GM23338 (cell line): Measurements from ENCODE around the gene EPHA3. TPM values are rescaled to one million over a fixed set of nuclear protein-coding genes. Genes with fewer than 3 reads are reported as not detected.

Experiments used
- ATAC-seq: fragments of 200-7000 bp; cut with Tn5 transposase; 3 replicates; pipeline ENCODE4 v1.9.1; 2020
- DNase-seq: peaks from one replicate; pipeline ENCODE4 v3.0.0-alpha.2; 2015; ENCODE audit warnings: low spot score
- H2AFZ ChIP-seq: fragments of 200-600 bp; sonication (generic); 2 replicates; pipeline ENCODE4 v1.8.0; 2016; ENCODE audit warnings: antibody characterized with exemption, mild to moderate bottlenecking, moderate library complexity
- H3F3A ChIP-seq: fragments of 200-600 bp; sonication (generic); replicated peaks from 2 replicates; pipeline ENCODE4 v1.8.0; 2017; ENCODE audit warnings: antibody characterized with exemption, mixed run types, low read depth
- H3K27ac ChIP-seq: fragments of 200-600 bp; sonication (generic); 2 replicates; pipeline ENCODE4 v1.6.1; 2016; ENCODE audit warnings: low read depth
- H3K27me3 ChIP-seq: fragments of 200-600 bp; sonication (generic); 2 replicates; pipeline ENCODE4 v1.8.0; 2016; ENCODE audit warnings: mild to moderate bottlenecking, mixed run types, moderate library complexity; ENCODE audit not compliant: insufficient read depth
- H3K36me3 ChIP-seq: fragments of 200-600 bp; sonication (generic); 2 replicates; pipeline ENCODE4 v1.8.0; 2016; ENCODE audit warnings: mild to moderate bottlenecking; ENCODE audit not compliant: insufficient read depth
- H3K4me1 ChIP-seq: fragments of 200-600 bp; sonication (generic); 2 replicates; pipeline ENCODE4 v1.8.0; 2016; ENCODE audit warnings: mild to moderate bottlenecking, moderate library complexity; ENCODE audit not compliant: insufficient read depth
- H3K4me2 ChIP-seq: fragments of 200-600 bp; sonication (generic); 2 replicates; pipeline ENCODE4 v1.7.1; 2017; ENCODE audit warnings: mixed run types
- H3K4me3 ChIP-seq: fragments of 200-600 bp; sonication (generic); 2 replicates; pipeline ENCODE4 v1.6.1; 2016; ENCODE audit warnings: mixed run types
- H3K79me2 ChIP-seq: fragments of 200-600 bp; sonication (generic); replicated peaks from 2 replicates; pipeline ENCODE4 v1.8.0; 2017; ENCODE audit warnings: mild to moderate bottlenecking; ENCODE audit not compliant: insufficient read depth
- H3K9me2 ChIP-seq: fragments of 200-600 bp; sonication (generic); 2 replicates; pipeline ENCODE4 v1.8.0; 2017; ENCODE audit not compliant: insufficient read depth
- H4K20me1 ChIP-seq: fragments of 200-600 bp; sonication (generic); replicated peaks from 2 replicates; pipeline ENCODE4 v1.8.0; 2017; ENCODE audit warnings: mild to moderate bottlenecking; ENCODE audit not compliant: insufficient read depth
- H3K27ac Mint-ChIP-seq: 2 replicates; pipeline ENCODE4 v1.8.0; 2020; ENCODE audit warnings: inconsistent platforms, mild to moderate bottlenecking, moderate library complexity, mixed read lengths
- H3K27me3 Mint-ChIP-seq: 3 replicates; pipeline ENCODE4 v1.8.0; 2022; ENCODE audit warnings: low read depth, mild to moderate bottlenecking, moderate library complexity, mixed read lengths, inconsistent platforms; ENCODE audit not compliant: insufficient read depth, poor library complexity
- H3K36me3 Mint-ChIP-seq: 3 replicates; pipeline ENCODE4 v1.8.0; 2021; ENCODE audit warnings: low read depth, mild to moderate bottlenecking, inconsistent platforms, moderate library complexity, mixed read lengths
- H3K4me1 Mint-ChIP-seq: 3 replicates; pipeline ENCODE4 v1.8.0; 2020; ENCODE audit warnings: mild to moderate bottlenecking, inconsistent platforms, mixed read lengths
- H3K4me3 Mint-ChIP-seq: 3 replicates; pipeline ENCODE4 v1.8.0; 2021; ENCODE audit warnings: moderate library complexity, mild to moderate bottlenecking, inconsistent platforms, mixed read lengths
- H3K9me3 Mint-ChIP-seq: 3 replicates; pipeline ENCODE4 v1.8.0; 2020; ENCODE audit warnings: moderate library complexity, mild to moderate bottlenecking, inconsistent platforms, mixed read lengths
- CREB1 ChIP-seq: fragments of 250-450 bp; sonication (Bioruptor Pico); IDR thresholded peaks from 2 replicates; pipeline ENCODE4 v1.5.0; 2020; ENCODE audit warnings: low read depth, mild to moderate bottlenecking, moderate library complexity
- CTCF ChIP-seq, 2 experiments: fragments of 200-600 bp in 1 of 2; sonication (generic) in 1 of 2; conservative IDR thresholded peaks; 2 replicates each; pipeline versions ENCODE4 v1.5.1 to v1.6.1; 2016 to 2017; ENCODE audit warnings: antibody characterized with exemption in 2 of 2, low read depth in 2 of 2, mild to moderate bottlenecking in 2 of 2, moderate library complexity in 1 of 2
- ETS1 ChIP-seq: IDR thresholded peaks from 2 replicates; pipeline ENCODE4 v1.6.1; 2016; ENCODE audit warnings: antibody characterized with exemption
- EZH2 ChIP-seq: fragments of 200-600 bp; sonication (generic); IDR thresholded peaks from one replicate; pipeline ENCODE4 v1.8.0; 2017; ENCODE audit warnings: antibody characterized with exemption, mild to moderate bottlenecking, low read depth; ENCODE audit not compliant: unreplicated experiment
- EZH2phosphoT487 ChIP-seq: fragments of 200-600 bp; sonication (generic); IDR thresholded peaks from one replicate; pipeline ENCODE4 v1.8.1; 2018; ENCODE audit warnings: antibody characterized with exemption; ENCODE audit not compliant: unreplicated experiment
- JUNB ChIP-seq: IDR thresholded peaks from one replicate; pipeline ENCODE4 v1.6.1; 2016; ENCODE audit warnings: antibody characterized with exemption; ENCODE audit not compliant: unreplicated experiment
- NANOG ChIP-seq: IDR thresholded peaks from 2 replicates; pipeline ENCODE4 v1.6.1; 2016; ENCODE audit warnings: antibody characterized with exemption, borderline replicate concordance
- POLR2AphosphoS5 ChIP-seq: IDR thresholded peaks from 2 replicates; pipeline ENCODE4 v1.6.1; 2016; ENCODE audit warnings: antibody characterized with exemption, low read depth
- STAT1 ChIP-seq: IDR thresholded peaks from one replicate; pipeline ENCODE4 v1.6.1; 2016; ENCODE audit warnings: antibody characterized with exemption; ENCODE audit not compliant: unreplicated experiment
- ZNF114 ChIP-seq: fragments of 250-450 bp; sonication (Bioruptor Pico); IDR thresholded peaks from 2 replicates; pipeline ENCODE4 v1.5.0; 2020; ENCODE audit warnings: mild to moderate bottlenecking, moderate library complexity
- ZNF331 ChIP-seq: fragments of 250-450 bp; sonication (Bioruptor Pico); IDR thresholded peaks from 2 replicates; pipeline ENCODE4 v1.5.0; 2020; ENCODE audit warnings: low read depth, mild to moderate bottlenecking, moderate library complexity
- ZNF462 ChIP-seq: fragments of 250-450 bp; sonication (Bioruptor Pico); IDR thresholded peaks from 2 replicates; pipeline ENCODE4 v1.5.0; 2020; ENCODE audit warnings: mild to moderate bottlenecking, moderate library complexity
- polyA plus RNA-seq: library from polyadenylated mRNA; unstranded; fragments of >200 nt; fragmentation: Nextera tagmentation; extraction: Ambion mirVana; gene quantifications from 2 replicates; pipeline ENCODE4 v1.2.1, GENCODE V29; 2016
- total RNA-seq: library from RNA; depleted of rRNA; stranded (reverse); fragments of >200 nt; shearing (Covaris generic); gene quantifications from 2 replicates; pipeline ENCODE4 v1.2.3, GENCODE V29; 2014
- TF ChIP-seq, protein P1 (sequence below): IDR thresholded peaks from one replicate; pipeline ENCODE4 v1.6.1; 2018; ENCODE audit warnings: antibody characterized with exemption; ENCODE audit not compliant: unreplicated experiment

Gene EPHA3
- total and polyA plus RNA-seq, 2 experiments from 2014 or later: 0.05 to 0.21 TPM

DNA sequence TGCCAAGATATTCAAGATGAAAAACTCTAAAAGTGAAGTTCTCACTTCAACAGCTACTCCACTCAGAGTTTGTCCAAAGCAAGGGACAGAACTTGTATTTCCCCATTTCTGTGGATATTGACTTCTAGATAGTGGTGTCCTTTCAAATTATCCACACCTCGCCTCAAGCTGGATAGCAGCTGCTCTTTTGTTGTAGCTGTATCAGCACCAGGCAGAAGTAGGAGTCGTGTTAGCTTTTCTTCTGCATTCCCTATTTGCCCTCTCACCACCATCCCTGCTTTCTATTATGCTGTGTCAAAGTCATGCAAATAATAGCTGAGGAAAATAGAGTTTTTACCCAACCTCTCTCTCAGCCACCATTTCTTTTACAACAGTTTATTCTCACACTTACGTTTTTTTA is 303.8 kb downstream of the EPHA3 start:
- no peaks in the 10 kb centered on the region for H3K27me3 Mint-ChIP-seq
- peaks cover 34% of the 10 kb centered on the region for H3K4me1 Mint-ChIP-seq
- no peaks in the 10 kb centered on the region for H3K27me3 ChIP-seq
- no peak overlapping the region for H3K27ac ChIP-seq
- no peaks in the 10 kb centered on the region for H3K36me3 Mint-ChIP-seq
- H3K4me1 ChIP-seq: peaks cover 3% of the 10 kb centered on the region; the same call in 1 of the 2 replicates
- H3K9me2 ChIP-seq: no peaks in the 10 kb centered on the region
- no peaks in the 10 kb centered on the region for H3K36me3 ChIP-seq
- peak; percentile 75 for ATAC-seq
- TF ChIP-seq POLR2AphosphoS5 (no peak), EZH2 (no peak), EZH2phosphoT487 (no peak), ZNF114 (CRISPR knock-in tag) (no peak), STAT1 (no peak), CREB1 (CRISPR knock-in tag) (no peak), ZNF331 (no peak), NANOG (no peak), CTCF (conservative IDR thresholded peaks at IDR 0.05; ENCODE audit: low read depth in 2 of 2) (no peak), JUNB (no peak), ZNF462 (CRISPR knock-in tag) (no peak), ETS1 (no peak)
- TF ChIP-seq, protein P1, sequence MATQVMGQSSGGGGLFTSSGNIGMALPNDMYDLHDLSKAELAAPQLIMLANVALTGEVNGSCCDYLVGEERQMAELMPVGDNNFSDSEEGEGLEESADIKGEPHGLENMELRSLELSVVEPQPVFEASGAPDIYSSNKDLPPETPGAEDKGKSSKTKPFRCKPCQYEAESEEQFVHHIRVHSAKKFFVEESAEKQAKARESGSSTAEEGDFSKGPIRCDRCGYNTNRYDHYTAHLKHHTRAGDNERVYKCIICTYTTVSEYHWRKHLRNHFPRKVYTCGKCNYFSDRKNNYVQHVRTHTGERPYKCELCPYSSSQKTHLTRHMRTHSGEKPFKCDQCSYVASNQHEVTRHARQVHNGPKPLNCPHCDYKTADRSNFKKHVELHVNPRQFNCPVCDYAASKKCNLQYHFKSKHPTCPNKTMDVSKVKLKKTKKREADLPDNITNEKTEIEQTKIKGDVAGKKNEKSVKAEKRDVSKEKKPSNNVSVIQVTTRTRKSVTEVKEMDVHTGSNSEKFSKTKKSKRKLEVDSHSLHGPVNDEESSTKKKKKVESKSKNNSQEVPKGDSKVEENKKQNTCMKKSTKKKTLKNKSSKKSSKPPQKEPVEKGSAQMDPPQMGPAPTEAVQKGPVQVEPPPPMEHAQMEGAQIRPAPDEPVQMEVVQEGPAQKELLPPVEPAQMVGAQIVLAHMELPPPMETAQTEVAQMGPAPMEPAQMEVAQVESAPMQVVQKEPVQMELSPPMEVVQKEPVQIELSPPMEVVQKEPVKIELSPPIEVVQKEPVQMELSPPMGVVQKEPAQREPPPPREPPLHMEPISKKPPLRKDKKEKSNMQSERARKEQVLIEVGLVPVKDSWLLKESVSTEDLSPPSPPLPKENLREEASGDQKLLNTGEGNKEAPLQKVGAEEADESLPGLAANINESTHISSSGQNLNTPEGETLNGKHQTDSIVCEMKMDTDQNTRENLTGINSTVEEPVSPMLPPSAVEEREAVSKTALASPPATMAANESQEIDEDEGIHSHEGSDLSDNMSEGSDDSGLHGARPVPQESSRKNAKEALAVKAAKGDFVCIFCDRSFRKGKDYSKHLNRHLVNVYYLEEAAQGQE: no peak
- no peaks in the 10 kb centered on the region for H3K9me3 Mint-ChIP-seq
- H2AFZ ChIP-seq: peak overlapping the region; percentile 6; the same call in 1 of the 2 replicates
- H3K4me3 Mint-ChIP-seq: no peak overlapping the region
- no peaks in the 10 kb centered on the region for H3K79me2 ChIP-seq
- no peak overlapping the region for H3K27ac Mint-ChIP-seq
- peak; percentile 11 for DNase-seq
- H3K4me2 ChIP-seq: no peak overlapping the region
- no peaks in the 10 kb centered on the region for H4K20me1 ChIP-seq
- H3K4me3 ChIP-seq: no peak overlapping the region
- H3F3A ChIP-seq: no peaks in the 10 kb centered on the region
